ENCODE measurements around the gene DIAPH2. TPM values are rescaled to one million over a fixed set of nuclear protein-coding genes. Genes with fewer than 3 reads are reported as not detected.

The DIAPH2 gene
- total and polyA plus RNA-seq, 4 donors: 7.2 to 57.6 (median 15.5) TPM

DNA sequence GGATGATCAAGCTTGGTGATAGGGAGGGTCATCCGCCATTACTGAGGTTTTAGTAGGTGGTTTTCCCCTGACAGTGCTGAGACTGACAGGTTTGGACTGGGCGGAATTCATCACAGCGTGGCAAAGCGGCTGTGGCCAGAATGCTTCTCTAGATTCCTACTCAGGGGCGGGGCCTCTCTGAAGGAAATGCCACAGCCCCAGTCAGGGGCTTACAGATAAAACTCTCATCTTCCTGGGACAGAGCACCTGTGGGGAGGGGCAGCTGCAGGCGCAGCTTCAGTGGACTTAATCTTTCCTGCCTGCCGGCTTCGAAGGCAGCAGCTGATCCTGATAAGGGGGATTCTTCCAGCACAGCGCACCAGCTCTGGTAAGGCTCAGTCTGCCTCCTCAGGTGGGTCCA, 515.8 kb downstream of the DIAPH2 start:
- ATAC-seq (ENCODE audit: insufficient read depth, low FRiP score) (no peak), DNase-seq (no peak)
- H3K27ac ChIP-seq (ENCODE audit: low read depth in 1 of 2, low read length in 1 of 2): no peak overlapping the region
- no peak overlapping the region for H3K4me3 ChIP-seq
- H3K4me1 ChIP-seq (ENCODE audit: control insufficient read depth in 5 of 5, insufficient read depth in 5 of 5, low read length in 5 of 5): no peaks in the 10 kb centered on the region
- H3K27me3 ChIP-seq (ENCODE audit: control insufficient read depth in 3 of 3, insufficient read depth in 3 of 3, low read length in 2 of 3): peaks cover 0 to 14% (median 2%) of the 10 kb centered on the region in 3 donors
- H3K9ac ChIP-seq (ENCODE audit: insufficient read depth in 1 of 2, low read length in 2 of 2): no peak overlapping the region
- H3K9me3 ChIP-seq (ENCODE audit: control insufficient read depth in 4 of 4, insufficient read depth in 3 of 4, low read length in 3 of 4): no peaks in the 10 kb centered on the region
- no peaks in the 10 kb centered on the region for H3K36me3 ChIP-seq (ENCODE audit: control insufficient read depth in 4 of 4, insufficient read depth in 4 of 4, low read length in 4 of 4)
- TF ChIP-seq, protein P1, sequence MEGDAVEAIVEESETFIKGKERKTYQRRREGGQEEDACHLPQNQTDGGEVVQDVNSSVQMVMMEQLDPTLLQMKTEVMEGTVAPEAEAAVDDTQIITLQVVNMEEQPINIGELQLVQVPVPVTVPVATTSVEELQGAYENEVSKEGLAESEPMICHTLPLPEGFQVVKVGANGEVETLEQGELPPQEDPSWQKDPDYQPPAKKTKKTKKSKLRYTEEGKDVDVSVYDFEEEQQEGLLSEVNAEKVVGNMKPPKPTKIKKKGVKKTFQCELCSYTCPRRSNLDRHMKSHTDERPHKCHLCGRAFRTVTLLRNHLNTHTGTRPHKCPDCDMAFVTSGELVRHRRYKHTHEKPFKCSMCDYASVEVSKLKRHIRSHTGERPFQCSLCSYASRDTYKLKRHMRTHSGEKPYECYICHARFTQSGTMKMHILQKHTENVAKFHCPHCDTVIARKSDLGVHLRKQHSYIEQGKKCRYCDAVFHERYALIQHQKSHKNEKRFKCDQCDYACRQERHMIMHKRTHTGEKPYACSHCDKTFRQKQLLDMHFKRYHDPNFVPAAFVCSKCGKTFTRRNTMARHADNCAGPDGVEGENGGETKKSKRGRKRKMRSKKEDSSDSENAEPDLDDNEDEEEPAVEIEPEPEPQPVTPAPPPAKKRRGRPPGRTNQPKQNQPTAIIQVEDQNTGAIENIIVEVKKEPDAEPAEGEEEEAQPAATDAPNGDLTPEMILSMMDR (IDR thresholded peaks at IDR 0.05; ENCODE audit: control extremely low read depth, extremely low read depth): no peak
- 77 to 91% methylated on average over 5 to 9 of the region's 9 CpGs for WGBS, 2 donors

DNA sequence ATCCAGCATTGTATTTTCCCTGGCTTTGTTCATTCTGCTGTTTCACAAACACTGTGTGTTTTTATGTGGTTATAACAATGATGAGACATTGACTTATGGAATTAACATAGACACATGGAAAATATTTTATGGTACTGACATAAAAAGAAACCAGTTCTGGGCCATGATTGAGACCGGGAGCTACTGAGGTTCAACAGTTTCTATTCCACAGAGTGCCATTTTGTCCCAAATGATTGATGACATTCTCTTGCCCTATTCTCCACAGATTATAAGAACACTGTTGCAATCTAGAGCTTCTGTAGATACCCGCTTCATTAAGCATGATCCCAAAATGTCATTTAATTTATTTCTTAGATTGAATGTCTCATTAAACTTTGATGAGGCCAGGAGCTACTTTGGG, 525.9 kb downstream of the DIAPH2 start:
- Histone ChIP-seq H3K36me3 (ENCODE audit: control insufficient read depth in 4 of 4, insufficient read depth in 4 of 4, low read length in 4 of 4) (no peaks in the 10 kb centered on the region), H3K9me3 (ENCODE audit: control insufficient read depth in 4 of 4, insufficient read depth in 3 of 4, low read length in 3 of 4) (no peaks in the 10 kb centered on the region), H3K27me3 (ENCODE audit: control insufficient read depth in 3 of 3, insufficient read depth in 3 of 3, low read length in 2 of 3) (peaks cover 0 to 2% (median 1%) of the 10 kb centered on the region in 3 donors), H3K27ac (ENCODE audit: low read depth in 1 of 2, low read length in 1 of 2) (no peak overlapping the region), H3K4me3 (no peak overlapping the region), H3K9ac (ENCODE audit: insufficient read depth in 1 of 2, low read length in 2 of 2) (no peak overlapping the region), H3K4me1 (ENCODE audit: control insufficient read depth in 5 of 5, insufficient read depth in 5 of 5, low read length in 5 of 5) (no peaks in the 10 kb centered on the region)
- ATAC-seq (ENCODE audit: insufficient read depth, low FRiP score) (no peak), DNase-seq (no peak)
- TF ChIP-seq, protein P1 (IDR thresholded peaks at IDR 0.05; ENCODE audit: control extremely low read depth, extremely low read depth): no peak
- WGBS, 2 donors: 84 to 94% methylated on average over 2 of the region's 2 CpGs

DNA sequence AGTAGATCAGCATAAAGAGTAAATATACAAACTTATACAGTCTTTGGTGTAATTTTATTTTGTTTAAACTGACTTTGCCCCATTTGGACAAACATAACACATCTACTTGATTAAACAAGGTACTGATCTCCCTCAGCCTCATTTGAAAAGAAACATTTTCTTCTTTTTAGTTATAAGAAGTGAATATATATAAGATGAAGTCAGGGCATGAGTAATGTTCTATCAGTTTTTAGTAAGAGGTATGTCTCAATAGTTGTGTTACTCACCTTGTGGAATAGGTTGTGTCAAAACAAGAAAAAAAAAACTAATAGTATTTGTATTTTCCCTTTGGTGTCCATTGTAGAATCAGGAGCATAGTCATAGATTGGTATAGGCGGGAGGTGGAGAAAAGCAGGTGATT, 526.4 kb downstream of the DIAPH2 start:
- Histone ChIP-seq H3K9me3 (ENCODE audit: control insufficient read depth in 4 of 4, insufficient read depth in 3 of 4, low read length in 3 of 4) (no peaks in the 10 kb centered on the region), H3K4me3 (no peak overlapping the region), H3K36me3 (ENCODE audit: control insufficient read depth in 4 of 4, insufficient read depth in 4 of 4, low read length in 4 of 4) (no peaks in the 10 kb centered on the region), H3K4me1 (ENCODE audit: control insufficient read depth in 5 of 5, insufficient read depth in 5 of 5, low read length in 5 of 5) (no peaks in the 10 kb centered on the region), H3K9ac (ENCODE audit: insufficient read depth in 1 of 2, low read length in 2 of 2) (no peak overlapping the region), H3K27ac (ENCODE audit: low read depth in 1 of 2, low read length in 1 of 2) (no peak overlapping the region), H3K27me3 (ENCODE audit: control insufficient read depth in 3 of 3, insufficient read depth in 3 of 3, low read length in 2 of 3) (peaks cover 0 to 5% (median 4%) of the 10 kb centered on the region in 3 donors)
- DNase-seq: no peak
- 92 to 100% methylated on average over 1 of the region's 1 CpG for WGBS, 2 donors
- TF ChIP-seq, protein P1 (IDR thresholded peaks at IDR 0.05; ENCODE audit: control extremely low read depth, extremely low read depth): no peak
- ATAC-seq (ENCODE audit: insufficient read depth, low FRiP score): no peak

DNA sequence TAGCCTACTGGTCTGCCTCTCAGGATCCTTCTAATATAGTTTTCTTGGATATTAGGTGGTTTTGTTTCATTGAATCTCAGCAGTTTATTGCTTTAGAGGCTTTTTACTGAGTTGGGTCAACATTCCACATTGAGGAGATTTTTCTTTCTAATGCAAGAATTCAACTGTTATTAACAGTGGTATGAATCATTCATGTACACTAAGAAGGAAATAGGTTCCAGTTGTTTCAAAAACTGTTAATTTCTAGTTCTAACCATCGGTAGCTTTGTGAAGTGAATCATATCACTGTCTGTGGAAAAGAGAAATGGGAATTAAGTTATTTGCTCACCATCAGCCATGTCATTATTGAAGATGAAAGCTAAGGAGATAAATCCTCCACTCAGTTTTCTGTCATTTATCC, 530.5 kb downstream of the DIAPH2 start:
- H3K27me3 ChIP-seq (ENCODE audit: control insufficient read depth in 3 of 3, insufficient read depth in 3 of 3, low read length in 2 of 3): peaks cover 0 to 11% (median 9%) of the 10 kb centered on the region in 3 donors
- 88 to 90% methylated on average over 1 of the region's 1 CpG for WGBS, 2 donors
- ATAC-seq (ENCODE audit: insufficient read depth, low FRiP score) (no peak), DNase-seq (no peak)
- H3K36me3 ChIP-seq (ENCODE audit: control insufficient read depth in 4 of 4, insufficient read depth in 4 of 4, low read length in 4 of 4): no peaks in the 10 kb centered on the region
- H3K4me3 ChIP-seq: no peak overlapping the region
- no peak overlapping the region for H3K27ac ChIP-seq (ENCODE audit: low read depth in 1 of 2, low read length in 1 of 2)
- no peaks in the 10 kb centered on the region for H3K9me3 ChIP-seq (ENCODE audit: control insufficient read depth in 4 of 4, insufficient read depth in 3 of 4, low read length in 3 of 4)
- no peaks in the 10 kb centered on the region for H3K4me1 ChIP-seq (ENCODE audit: control insufficient read depth in 5 of 5, insufficient read depth in 5 of 5, low read length in 5 of 5)
- H3K9ac ChIP-seq (ENCODE audit: insufficient read depth in 1 of 2, low read length in 2 of 2): no peak overlapping the region
- TF ChIP-seq, protein P1 (IDR thresholded peaks at IDR 0.05; ENCODE audit: control extremely low read depth, extremely low read depth): no peak
